GM06990 (cell line): ENCODE results near the gene WRAP53.

Experiments used
- DNase-seq: peaks from one replicate; pipeline ENCODE4 v3.0.0-alpha.2; 2011; ENCODE audit not compliant: insufficient read length; ENCODE audit errors: extremely low read depth
- H3K27me3 ChIP-seq: replicated peaks from 2 replicates; pipeline ENCODE4 v1.6.0; 2011; ENCODE audit warnings: low read length; ENCODE audit not compliant: control insufficient read depth, insufficient read depth
- H3K36me3 ChIP-seq: 2 replicates; pipeline ENCODE4 v1.5.1; 2011; ENCODE audit warnings: low read length; ENCODE audit not compliant: control insufficient read depth, insufficient read depth
- H3K4me3 ChIP-seq: replicated peaks from 2 replicates; pipeline ENCODE4 v1.5.1; 2011; ENCODE audit warnings: low read depth, mild to moderate bottlenecking, control low read depth, low read length
- TF ChIP-seq, protein P1 (sequence below): IDR thresholded peaks from 2 replicates; pipeline ENCODE4 v1.5.1; 2011; ENCODE audit warnings: low read length, control low read depth, mild to moderate bottlenecking, inconsistent platforms; ENCODE audit not compliant: insufficient read depth, poor library complexity, severe bottlenecking

The WRAP53 gene

DNA sequence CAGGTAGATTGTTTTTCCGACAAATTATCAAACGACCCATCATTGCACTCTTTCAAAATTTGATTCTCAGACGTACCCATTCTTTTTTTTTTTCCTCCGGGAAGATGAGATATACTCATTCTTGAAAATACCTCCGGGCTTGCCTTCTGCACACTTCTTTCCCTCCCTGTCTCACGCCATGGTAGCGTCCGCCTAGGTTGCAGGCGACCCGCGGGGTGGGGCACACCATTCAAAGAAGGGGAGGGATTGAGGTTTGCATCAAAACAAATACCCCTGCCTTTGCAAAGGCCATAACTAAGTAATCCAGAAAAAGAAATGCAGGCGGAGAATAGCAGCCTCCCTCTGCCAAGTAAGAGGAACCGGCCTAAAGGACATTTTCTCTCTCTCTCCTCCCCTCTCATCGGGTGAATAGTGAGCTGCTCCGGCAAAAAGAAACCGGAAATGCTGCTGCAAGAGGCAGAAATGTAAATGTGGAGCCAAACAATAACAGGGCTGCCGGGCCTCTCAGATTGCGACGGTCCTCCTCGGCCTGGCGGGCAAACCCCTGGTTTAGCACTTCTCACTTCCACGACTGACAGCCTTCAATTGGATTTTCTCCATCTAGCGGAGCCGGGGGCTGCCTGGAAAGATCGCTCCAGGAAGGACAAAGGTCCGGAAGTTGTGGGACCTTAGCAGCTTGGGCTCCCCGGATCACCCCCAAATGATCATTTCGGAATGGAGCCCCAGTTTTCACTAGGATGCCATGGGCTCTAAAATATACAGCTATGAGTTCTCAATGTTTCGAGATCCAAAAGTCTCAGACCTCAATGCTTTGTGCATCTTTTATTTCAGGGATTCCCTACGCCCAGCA, 1.8 kb upstream of the WRAP53 start:
- peak overlapping the region; percentile 100 for H3K4me3 ChIP-seq

DNA sequence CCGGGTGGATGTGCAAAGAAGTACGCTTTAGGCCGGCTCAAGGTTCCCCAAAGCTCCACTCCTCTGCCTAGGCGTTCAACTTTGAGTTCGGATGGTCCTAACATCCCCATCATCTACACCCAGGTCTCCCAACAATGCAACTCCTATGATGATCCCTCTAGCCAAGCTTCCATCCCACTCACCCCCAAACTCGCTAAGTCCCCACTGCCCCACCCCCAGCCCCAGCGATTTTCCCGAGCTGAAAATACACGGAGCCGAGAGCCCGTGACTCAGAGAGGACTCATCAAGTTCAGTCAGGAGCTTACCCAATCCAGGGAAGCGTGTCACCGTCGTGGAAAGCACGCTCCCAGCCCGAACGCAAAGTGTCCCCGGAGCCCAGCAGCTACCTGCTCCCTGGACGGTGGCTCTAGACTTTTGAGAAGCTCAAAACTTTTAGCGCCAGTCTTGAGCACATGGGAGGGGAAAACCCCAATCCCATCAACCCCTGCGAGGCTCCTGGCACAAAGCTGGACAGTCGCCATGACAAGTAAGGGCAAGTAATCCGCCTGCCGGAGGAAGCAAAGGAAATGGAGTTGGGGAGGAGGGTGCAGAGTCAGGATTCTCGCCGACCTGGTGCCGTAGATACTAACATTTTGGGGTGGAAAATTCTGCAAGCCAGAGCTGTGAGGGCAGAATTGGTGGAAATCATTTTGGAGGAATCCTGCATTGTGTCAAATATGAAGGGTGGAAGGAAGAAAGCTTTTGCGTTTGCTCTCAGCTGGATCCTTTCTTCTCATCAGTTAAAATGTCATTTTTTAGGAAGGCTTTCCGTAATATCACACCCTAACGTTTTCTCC, 987 bp upstream of the WRAP53 start, which contains the start of gene TP53:
Gene TP53, minus strand, starts transcription at position 419 of the 836 bp plus-strand sequence. CDS start 10,896 bp downstream, outside the sequence.
- H3K36me3 ChIP-seq, result no peaks in the 10 kb centered on the region; the same call in none of the 2 replicates
- DNase-seq, result peak; percentile 84
- no peaks in the 10 kb centered on the region for H3K27me3 ChIP-seq
- H3K4me3 ChIP-seq, result peak within 1 kb of the TSS; percentile 100
- TF ChIP-seq, protein P1, sequence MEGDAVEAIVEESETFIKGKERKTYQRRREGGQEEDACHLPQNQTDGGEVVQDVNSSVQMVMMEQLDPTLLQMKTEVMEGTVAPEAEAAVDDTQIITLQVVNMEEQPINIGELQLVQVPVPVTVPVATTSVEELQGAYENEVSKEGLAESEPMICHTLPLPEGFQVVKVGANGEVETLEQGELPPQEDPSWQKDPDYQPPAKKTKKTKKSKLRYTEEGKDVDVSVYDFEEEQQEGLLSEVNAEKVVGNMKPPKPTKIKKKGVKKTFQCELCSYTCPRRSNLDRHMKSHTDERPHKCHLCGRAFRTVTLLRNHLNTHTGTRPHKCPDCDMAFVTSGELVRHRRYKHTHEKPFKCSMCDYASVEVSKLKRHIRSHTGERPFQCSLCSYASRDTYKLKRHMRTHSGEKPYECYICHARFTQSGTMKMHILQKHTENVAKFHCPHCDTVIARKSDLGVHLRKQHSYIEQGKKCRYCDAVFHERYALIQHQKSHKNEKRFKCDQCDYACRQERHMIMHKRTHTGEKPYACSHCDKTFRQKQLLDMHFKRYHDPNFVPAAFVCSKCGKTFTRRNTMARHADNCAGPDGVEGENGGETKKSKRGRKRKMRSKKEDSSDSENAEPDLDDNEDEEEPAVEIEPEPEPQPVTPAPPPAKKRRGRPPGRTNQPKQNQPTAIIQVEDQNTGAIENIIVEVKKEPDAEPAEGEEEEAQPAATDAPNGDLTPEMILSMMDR, result no peak

More for the DNA sequence above, 1.8 kb upstream of the WRAP53 start:
- peak; percentile 81 for DNase-seq
- Histone ChIP-seq H3K27me3 (no peaks in the 10 kb centered on the region), H3K36me3 (no peaks in the 10 kb centered on the region; the same call in none of the 2 replicates)
- TF ChIP-seq, protein P1, result no peak

DNA sequence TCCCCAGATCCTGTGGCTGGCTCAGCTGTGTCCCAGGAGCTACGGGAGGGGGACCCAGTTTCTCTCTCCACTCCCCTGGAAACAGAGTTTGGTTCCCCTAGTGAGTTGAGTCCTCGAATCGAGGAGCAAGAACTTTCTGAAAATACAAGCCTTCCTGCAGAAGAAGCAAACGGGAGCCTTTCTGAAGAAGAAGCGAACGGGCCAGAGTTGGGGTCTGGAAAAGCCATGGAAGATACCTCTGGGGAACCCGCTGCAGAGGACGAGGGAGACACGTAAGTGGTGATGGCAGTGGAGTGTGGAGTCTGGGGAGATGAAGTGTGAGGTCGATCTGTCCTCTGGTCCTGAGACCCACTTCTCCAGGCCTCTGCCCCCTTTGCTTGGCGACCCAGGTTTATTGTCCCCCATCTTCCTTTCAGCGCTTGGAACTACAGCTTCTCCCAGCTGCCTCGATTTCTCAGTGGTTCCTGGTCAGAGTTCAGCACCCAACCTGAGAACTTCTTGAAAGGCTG, 585 bp downstream of the WRAP53 start:
- Histone ChIP-seq H3K36me3 (no peaks in the 10 kb centered on the region; the same call in none of the 2 replicates), H3K27me3 (no peaks in the 10 kb centered on the region)
- no peak for DNase-seq

DNA sequence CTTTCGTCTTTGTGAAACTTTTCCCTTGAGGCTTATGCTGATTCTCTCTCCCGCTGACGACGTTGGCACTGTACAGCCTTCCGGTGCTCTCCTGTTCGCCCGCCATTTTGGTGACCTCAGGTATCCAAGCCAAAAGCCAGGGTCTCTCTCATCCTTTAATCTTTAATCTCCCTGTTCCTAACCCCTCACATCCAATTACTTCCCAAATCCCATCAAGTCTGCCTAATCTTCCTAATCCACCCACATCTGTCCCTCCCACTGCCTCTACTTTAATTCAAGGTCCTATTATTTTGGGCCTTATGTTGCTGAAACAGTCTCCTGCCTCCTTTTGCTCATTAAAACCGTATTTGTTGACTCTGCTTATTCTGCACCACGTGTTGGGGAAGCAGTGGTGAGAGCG, 7.3 kb downstream of the WRAP53 start:
- TF ChIP-seq, protein P1, result no peak
- H3K4me3 ChIP-seq, result no peak overlapping the region
- H3K27me3 ChIP-seq, result no peaks in the 10 kb centered on the region
- no peak for DNase-seq
- H3K36me3 ChIP-seq, result no peaks in the 10 kb centered on the region; the same call in none of the 2 replicates

More for the DNA sequence above, 585 bp downstream of the WRAP53 start:
- H3K4me3 ChIP-seq, result peak overlapping the region; percentile 82
- TF ChIP-seq, protein P1, result no peak

DNA sequence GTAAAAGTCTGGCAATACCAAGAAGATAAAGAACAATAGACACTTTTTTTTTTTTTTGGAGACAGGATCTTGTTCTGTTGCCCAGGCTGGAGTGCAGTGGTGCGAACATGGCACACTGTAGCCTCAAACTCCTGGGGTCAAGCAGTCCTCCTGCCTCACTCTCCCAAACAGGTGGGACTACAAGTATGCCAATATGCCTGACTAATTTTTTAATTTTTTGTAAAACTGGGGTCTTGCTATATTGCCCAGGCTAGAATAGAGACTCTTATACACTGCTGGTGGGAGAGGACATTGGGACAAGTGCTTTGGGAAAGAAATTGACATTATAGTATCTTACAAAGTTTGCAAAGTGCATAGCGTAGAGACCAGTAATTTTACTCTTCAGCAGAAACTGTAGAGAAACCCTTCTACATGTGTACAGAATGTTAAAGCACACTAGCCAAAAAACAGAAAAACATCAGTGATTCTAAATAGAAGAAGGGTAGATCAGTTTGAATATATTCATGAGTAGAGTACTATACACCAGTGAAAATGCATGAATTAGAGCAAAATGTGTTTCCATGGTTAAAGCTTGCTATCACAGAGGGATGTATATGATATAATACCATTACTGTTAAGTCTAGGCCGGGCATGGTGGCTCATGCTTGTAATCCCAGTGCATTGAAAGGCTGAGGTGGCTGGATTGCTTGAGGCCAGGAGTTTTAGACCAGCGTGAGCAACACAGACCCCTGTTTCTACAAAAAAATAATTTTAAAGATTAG, 9.7 kb downstream of the WRAP53 start:
- DNase-seq, result no peak
- Histone ChIP-seq H3K27me3 (no peaks in the 10 kb centered on the region), H3K4me3 (no peak overlapping the region), H3K36me3 (peaks cover 4% of the 10 kb centered on the region)
- TF ChIP-seq, protein P1, result no peak
